HG03575 (cell line): Measurements from ENCODE around the gene LY86.

Source experiments
- ATAC-seq: cut with Tn5 transposase; IDR thresholded peaks from one replicate; pipeline ENCODE4 v1.9.1; 2021; ENCODE audit not compliant: unreplicated experiment, insufficient number of reproducible peaks, low FRiP score; ENCODE audit errors: extremely low read depth

The LY86 gene

GRCh38 chr6:6569096-6569810 lies 19.3 kb upstream of the LY86 start:
- ATAC-seq: no peak

- ATAC-seq: no peak
Observed at GRCh38 chr6:6569811-6570164, 18.7 kb upstream of the LY86 start.

GRCh38 chr6:6570929-6571671 lies 17.4 kb upstream of the LY86 start:
- ATAC-seq: no peak

- ATAC-seq: no peak
Observed at GRCh38 chr6:6575143-6575542, 13.4 kb upstream of the LY86 start.

DNA sequence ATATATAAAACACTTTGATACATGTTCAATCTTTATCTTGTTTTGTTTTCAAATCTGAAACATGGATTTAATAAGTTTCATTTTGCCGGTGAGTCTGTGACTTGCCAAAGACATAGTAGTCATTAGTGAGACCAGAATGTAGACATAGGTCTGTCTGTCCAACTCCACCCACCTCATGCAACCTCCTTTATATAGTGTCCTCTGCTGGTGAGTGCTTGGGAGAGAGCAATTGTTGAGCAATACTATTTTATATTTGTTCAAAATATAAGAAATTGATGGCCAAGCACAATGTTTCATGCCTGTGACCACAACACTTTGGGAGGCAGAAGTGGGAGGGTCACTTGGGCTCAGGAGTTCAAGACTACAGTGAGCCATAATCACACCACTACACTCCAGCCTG lies 10.8 kb upstream of the LY86 start:
- no peak for ATAC-seq

DNA sequence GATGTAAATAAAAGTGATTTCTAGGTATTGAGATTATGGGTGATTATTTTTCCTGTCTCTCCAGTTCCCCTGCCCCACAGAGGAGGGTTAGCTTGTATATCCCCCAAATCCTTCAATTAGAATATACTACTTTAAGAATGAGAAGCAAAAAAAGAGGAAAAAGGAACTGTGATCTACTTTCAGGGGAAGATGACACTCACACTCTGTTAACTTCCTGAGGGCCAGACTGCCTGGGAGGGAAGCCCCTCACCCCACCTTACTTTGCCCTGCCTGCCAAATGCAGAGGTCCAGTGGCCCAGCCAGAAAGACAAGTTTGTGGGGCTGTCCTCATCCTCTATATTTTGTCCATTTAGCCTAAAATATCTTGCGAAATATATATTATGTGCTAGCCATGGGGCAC lies 9.2 kb upstream of the LY86 start:
- ATAC-seq: no peak

DNA sequence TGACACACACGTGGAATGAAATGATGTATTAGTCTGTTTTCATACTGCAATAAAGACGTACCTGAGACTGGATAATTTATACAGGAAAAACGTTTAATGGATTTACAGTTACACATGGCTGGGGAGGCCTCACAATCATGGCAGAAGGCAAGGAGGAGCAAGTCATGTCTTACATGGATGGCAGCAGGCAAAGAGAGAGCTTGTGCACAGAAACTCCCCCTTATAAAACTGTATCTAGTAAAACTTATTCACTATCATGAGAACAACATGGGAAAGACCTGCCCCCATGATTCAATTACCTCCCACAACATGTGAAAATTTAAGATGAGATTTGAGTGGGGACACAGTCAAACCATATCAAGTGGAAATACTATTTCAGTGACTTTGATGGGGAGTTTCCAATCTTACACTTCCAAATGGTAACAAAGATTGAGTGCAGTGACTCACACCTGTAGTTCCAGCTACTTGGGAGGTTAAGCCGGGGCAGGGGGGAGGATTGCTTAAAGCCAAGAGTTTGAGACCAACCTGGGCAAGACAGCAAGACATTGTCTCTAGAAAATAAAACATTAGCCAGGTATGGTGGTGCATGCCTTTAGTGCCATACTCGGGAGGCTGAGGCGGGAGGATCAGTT lies 8.2 kb upstream of the LY86 start:
- no peak for ATAC-seq

- no peak for ATAC-seq
Observed at GRCh38 chr6:6581054-6581453, 7.5 kb upstream of the LY86 start.

- ATAC-seq: no peak
Observed at GRCh38 chr6:6582131-6582530, 6.4 kb upstream of the LY86 start.

DNA sequence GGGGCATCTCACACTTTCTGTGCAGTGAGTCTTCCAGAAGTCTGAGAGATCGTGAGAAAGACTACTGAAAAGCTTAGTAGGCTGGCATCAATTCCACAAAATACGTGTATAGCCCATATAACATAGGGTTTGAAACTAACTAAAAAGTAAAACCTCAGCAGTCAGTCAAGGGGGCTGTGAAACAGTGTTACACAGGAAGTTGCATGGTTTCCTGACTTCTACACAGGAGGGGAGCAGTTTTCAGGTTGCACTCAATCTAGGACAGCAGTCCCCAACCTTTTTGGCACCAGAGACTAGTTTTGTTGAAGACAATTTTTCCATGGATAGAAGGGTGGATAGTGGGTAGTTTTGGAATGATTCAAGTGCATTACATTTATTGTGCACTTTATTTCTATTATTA lies 4.7 kb upstream of the LY86 start:
- no peak for ATAC-seq

- ATAC-seq: no peak
Observed at GRCh38 chr6:6584310-6585002, 4.1 kb upstream of the LY86 start.

GRCh38 chr6:6585003-6585311 lies 3.6 kb upstream of the LY86 start:
- no peak for ATAC-seq

DNA sequence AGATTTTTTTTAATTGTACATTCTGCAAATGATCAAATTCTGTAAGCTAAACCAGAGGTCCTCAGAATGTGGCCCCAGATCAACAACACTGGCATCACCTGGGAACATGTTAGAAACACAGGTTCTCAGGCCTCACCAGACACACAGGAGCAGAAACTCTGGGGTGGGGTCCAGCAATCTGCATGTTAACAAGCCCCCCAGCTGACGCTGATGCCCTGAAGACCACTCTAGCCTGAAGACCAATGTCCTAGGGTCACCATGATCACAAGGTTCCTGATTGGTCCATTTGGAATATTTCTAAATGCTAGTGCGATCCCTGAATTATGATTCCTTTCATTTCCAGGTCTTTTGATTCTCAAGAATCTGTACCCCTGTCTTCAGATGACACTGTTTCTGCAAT lies 2.4 kb upstream of the LY86 start:
- ATAC-seq: no peak

DNA sequence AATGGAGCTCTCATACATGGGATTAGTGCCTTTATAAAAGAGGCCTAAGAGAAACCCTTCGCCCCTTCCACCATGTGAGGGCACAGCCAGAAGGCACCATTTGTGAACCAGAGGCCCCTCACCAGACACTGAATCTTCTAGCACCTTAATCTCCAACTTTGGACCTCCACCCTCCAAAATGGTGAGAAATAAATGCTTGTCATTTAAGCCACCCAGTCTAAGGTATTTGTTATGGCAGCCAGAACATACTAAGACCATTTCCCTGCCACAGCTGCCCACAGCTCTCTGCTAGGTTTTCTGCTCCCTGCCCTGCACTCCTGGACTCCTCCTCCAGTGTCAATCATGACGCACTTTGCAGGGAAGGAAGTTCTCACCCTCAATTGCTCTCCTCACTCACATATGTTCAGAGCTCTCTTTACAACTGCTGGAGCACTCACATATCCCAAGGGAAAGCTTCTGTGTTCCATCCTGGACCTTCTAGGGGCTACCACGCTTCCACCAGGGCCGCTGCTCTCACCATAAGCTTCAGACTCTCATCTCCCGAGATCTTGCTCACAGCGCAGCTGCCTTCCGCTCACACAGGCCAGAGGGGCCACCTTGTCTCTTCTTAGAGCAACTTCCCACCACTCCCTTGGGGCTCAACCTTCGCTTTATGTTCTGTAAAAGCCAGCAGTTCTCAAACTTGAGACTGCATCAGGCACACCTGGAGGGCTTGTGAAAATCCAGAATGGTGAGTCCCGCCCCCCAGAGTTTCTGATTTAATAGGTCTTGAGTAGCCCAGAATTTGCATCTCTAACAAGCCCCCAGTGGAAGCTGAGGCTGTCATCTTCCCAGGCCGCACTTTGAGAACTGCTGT lies 1.6 kb upstream of the LY86 start:
- no peak for ATAC-seq

- ATAC-seq: no peak
Observed at GRCh38 chr6:6587696-6588063, 840 bp upstream of the LY86 start.

- ATAC-seq: no peak
Observed at GRCh38 chr6:6588924-6589709, 597 bp downstream of the LY86 start.

GRCh38 chr6:6590530-6590929 lies 2.0 kb downstream of the LY86 start:
- ATAC-seq: no peak

DNA sequence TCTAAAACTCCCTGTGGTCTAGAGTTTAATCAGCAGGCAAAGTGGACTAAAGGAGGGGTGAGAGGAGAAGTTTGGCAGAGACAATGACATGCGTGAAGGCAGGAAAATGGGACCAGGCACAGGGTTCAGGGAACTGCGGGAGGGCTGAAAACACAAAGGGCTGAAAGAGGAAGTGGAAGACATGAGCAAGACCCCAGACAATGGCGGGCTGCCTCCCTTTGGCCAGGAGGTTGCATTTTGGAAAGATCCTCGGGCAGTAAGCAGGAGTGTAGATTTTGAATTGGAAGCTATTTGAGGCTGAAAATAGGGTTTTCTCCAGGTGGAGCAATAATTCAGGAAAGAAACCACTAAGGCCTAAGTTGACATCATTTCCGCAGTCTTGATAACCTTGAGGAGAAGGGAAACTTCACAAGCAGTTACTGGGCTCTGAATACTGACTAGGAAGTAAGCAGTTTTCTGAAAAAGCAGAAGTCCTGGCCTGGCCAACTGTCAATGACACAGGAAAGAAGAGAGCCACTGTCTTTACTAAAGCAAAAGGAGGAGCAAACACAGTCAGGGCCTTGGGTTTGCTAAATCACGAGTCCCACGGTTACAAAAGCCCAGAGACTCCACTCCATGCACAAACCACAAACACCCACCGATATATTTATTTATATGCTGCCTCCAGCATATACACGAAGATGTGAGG lies 3.4 kb downstream of the LY86 start:
- no peak for ATAC-seq
